Uterus (tissue), 4 donors: ENCODE data around the gene CXXC1. TPM values are rescaled to one million over a fixed set of nuclear protein-coding genes. Genes with fewer than 3 reads are reported as not detected.
"Not testable (repeated sequence)": the region's sequence is repeated elsewhere in the genome, so short reads cannot be mapped to it uniquely, and the experiment has no call there.

ENCODE experiments used
- DNase-seq, 2 donors: peaks; one replicate each; pipeline ENCODE4 v3.0.0-alpha.2; 2019 to 2020
- H3K27ac ChIP-seq, 2 donors: fragments of 200-600 bp; sonication (generic); 1 replicate in 1 of 2; 2 replicates in 1 of 2; pipeline ENCODE4 v1.5.1; 2016 to 2018
- H3K27me3 ChIP-seq, 2 donors: fragments of 200-600 bp; sonication (generic); one replicate each; pipeline ENCODE4 v1.5.1; 2018 to 2019; ENCODE audit warnings: control low read depth in 1 of 2
- H3K36me3 ChIP-seq, 2 donors: fragments of 200-600 bp; sonication (generic); one replicate each; pipeline ENCODE4 v1.5.1; 2019; ENCODE audit warnings: control low read depth in 1 of 2
- H3K4me1 ChIP-seq, 2 donors: fragments of 200-600 bp; sonication (generic); one replicate each; pipeline ENCODE4 v1.5.1; 2018 to 2019; ENCODE audit warnings: control low read depth in 1 of 2
- H3K4me3 ChIP-seq, 2 donors: fragments of 200-600 bp; sonication (generic); 1 replicate in 1 of 2; 2 replicates in 1 of 2; pipeline ENCODE4 v1.5.1; 2018 to 2019; ENCODE audit warnings: mild to moderate bottlenecking in 1 of 2
- H3K9me3 ChIP-seq, 2 donors: fragments of 200-600 bp; sonication (generic); one replicate each; pipeline ENCODE4 v1.5.1; 2019; ENCODE audit warnings: control low read depth in 1 of 2
- CTCF ChIP-seq, 4 experiments: fragments of 200-600 bp in 2 of 4; fragments of 450-650 bp in 2 of 4; sonication (generic) in 2 of 4; IDR thresholded peaks; one replicate each; pipeline ENCODE4 v1.5.1; 2016 to 2019; ENCODE audit warnings: antibody characterized with exemption in 4 of 4, mild to moderate bottlenecking in 2 of 4, moderate library complexity in 1 of 4
- POLR2A ChIP-seq, 2 donors: fragments of 450-650 bp; IDR thresholded peaks; one replicate each; pipeline ENCODE4 v1.6.1; 2016; ENCODE audit warnings: antibody characterized with exemption in 2 of 2, mild to moderate bottlenecking in 1 of 2, moderate library complexity in 1 of 2
- intact Hi-C: fragments of 100-400 bp; cut with DNase I; formaldehyde crosslinking; loops from one replicate; pipeline ENCODE4 v1.15.1; 2023; ENCODE audit warnings: low total_unique reads
- total RNA-seq, 4 donors: library from RNA; depleted of rRNA in 3 of 4; stranded (reverse); fragments of >200 nt in 3 of 4; gene quantifications; one replicate each; pipeline versions ENCODE4 v1.1.0 to v1.2.4, GENCODE V29; 2014 to 2023
- donor health status: DM: yes; HTN: yes; CAD: no.

CXXC1 gene
- total RNA-seq, 4 donors from 2014 or later = 54.1 to 85.1 (median 70.4) TPM

DNA sequence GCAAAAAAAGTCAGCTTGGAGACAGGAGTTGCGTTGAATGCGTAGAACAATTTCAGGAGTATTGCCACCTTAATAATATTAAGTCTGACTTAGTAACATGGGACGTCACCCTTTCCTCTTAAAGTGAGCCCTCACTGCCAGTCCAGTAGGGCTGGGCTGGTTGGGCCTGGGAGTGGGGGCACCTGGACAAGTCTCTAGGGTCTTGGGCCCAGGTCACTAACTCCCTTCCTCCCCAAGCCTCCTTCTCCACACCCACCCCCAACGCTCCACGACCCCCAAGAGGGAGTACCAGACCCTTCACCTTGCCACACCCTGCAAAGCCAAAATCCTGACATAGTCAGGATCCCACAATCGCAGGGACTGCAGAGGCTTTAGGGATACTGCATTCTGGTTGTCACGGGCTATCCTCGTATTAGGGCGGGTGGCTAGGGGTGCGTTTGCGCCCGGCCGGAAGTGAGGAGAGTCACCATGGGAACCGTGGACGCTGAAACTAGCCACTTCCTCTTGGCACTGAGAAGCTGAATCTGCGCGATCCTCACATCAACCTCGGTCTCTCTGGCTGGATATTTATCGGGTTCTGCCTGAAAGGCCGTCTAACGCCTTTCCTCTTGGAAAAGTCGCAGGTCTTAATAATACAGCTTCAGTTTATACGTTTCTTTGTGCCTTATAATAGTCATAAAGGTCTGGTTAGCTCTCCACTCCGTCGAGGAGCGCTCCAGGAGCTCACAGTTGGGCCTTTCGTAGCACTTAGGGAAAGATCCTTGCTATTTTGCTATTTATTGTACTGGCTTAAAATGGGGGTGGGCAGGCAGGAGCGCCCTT, 10.3 kb upstream of the CXXC1 start:
- Histone ChIP-seq H3K27ac (no peak overlapping the region), H3K27me3 (peaks cover 0 to 6% of the 10 kb centered on the region in 2 donors), H3K4me3 (peak overlapping the region; percentile 13 to 40), H3K36me3 (no peaks in the 10 kb centered on the region), H3K4me1 (peaks cover 0 to 3% of the 10 kb centered on the region in 2 donors), H3K9me3 (no peaks in the 10 kb centered on the region)
- intact Hi-C loops = no loop called here
- no peak for TF ChIP-seq CTCF (IDR thresholded peaks at IDR 0.05)
- no peak for TF ChIP-seq POLR2A (IDR thresholded peaks at IDR 0.05)
- DNase-seq = peak; percentile 56 to 57

DNA sequence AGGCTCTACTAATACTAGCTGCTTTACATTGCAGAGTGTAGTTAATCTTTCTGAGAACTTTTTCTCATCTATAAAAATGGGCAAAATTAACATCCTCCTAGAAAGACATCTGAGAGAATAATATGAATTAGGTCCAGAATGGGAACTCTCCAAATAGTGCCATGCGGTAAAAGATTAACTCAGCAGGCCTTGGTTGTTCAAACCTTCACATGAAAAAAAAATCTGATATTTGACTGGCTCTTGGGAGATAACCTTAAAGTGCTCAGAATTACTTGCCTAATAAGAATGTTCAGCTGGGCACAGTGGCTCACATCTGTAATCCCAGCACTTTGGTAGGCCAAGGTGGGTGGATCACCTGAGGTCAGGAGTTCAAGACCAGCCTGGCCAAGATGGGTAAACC, 5.5 kb upstream of the CXXC1 start:
- TF ChIP-seq CTCF (IDR thresholded peaks at IDR 0.05) (no peak), POLR2A (IDR thresholded peaks at IDR 0.05) (no peak)
- intact Hi-C loops = no loop called here
- no peaks in the 10 kb centered on the region for H3K36me3 ChIP-seq
- no peak overlapping the region for H3K27ac ChIP-seq
- no peak overlapping the region for H3K4me3 ChIP-seq
- no peak for DNase-seq
- H3K4me1 ChIP-seq = no peaks in the 10 kb centered on the region
- H3K27me3 ChIP-seq = no peaks in the 10 kb centered on the region
- no peaks in the 10 kb centered on the region for H3K9me3 ChIP-seq

DNA sequence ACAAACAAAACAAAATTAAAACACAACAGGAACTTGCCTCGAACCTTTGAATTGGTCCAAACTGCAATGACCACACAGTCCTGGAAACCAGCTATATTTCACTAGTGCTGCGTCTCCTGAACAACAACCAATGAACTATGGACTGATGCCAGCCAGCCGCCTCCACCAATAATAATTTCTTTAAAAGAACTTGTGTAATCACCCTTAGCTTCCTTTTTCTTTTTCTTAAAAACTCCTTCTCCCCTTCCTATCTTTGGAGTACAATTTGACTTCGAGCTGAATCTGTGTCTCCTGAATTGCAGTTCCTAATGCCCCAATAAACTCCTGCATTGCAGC, 1.6 kb upstream of the CXXC1 start:
- no peak for DNase-seq
- Histone ChIP-seq H3K36me3 (no peaks in the 10 kb centered on the region), H3K4me3 (no peak overlapping the region), H3K9me3 (no peaks in the 10 kb centered on the region), H3K27ac (no peak overlapping the region), H3K27me3 (no peaks in the 10 kb centered on the region), H3K4me1 (no peaks in the 10 kb centered on the region)
- no peak for TF ChIP-seq POLR2A (IDR thresholded peaks at IDR 0.05)
- TF ChIP-seq CTCF (IDR thresholded peaks at IDR 0.05) = no peak
- intact Hi-C loops = no loop called here

DNA sequence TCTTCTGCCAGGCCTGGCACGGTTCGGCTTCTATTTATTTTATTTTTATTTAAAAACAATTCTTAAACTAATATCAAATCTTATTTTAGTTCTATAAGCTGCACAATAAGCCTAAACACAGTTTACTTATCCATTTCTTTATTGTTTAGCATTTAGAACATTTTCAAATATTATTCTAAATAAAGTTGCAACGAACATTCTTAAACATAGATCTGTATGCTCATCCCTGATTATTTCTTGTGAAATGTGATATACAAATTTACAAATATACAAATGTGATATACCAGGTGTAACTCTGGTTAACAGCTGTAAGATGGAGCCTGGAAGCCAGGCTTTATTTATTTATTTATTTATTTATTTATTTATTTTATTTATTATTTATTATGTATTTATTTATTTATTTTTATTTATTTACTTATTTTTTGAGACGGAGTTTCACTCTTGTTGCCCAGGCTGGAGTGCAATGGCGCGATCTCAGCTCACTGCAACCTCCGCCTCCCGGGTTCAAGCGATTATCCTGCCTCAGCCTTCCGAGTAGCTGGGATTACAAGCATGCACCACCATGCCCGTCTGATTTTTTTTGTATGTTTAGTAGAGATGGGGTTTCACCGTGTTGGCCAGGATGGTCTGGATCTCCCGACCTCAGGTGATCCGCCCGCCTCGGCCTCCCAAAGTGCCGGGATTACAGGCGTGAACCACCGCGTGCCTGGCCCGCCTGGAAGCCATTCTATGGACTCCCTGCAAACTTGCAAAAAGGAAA, 1.0 kb upstream of the CXXC1 start:
- DNase-seq, intact Hi-C loops, H3K36me3 ChIP-seq, H3K27me3 ChIP-seq, H3K9me3 ChIP-seq, H3K4me1 ChIP-seq: not testable (repeated sequence)
- Histone ChIP-seq H3K27ac (peak overlapping the region; percentile 83 to 90), H3K4me3 (peak overlapping the region; percentile 72 to 75)

DNA sequence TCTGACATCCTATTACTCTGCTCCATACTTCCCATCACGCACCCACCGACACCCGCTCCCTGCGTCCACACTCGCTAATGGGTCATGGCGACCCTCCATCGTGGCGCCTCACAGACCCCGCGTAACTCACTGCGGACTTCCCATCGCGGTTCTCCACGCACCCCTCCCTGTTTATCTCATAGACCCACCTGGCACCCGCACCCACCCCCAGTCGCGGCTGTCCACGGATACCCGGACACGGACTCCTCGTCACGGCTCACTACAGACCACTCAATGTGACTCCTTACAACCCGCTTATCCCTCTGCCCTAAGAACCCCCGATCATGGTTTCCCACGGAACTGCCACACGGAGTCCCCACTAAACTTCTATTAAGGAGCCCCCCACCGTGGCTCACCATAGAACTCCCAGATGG, 458 bp downstream of the CXXC1 start:
- H3K4me3 ChIP-seq = peak overlapping the region; percentile 72 to 75
- intact Hi-C loops = no loop called here
- no peaks in the 10 kb centered on the region for H3K36me3 ChIP-seq
- no peaks in the 10 kb centered on the region for H3K9me3 ChIP-seq
- peak overlapping the region; percentile 83 to 90 for H3K27ac ChIP-seq
- H3K4me1 ChIP-seq = peaks cover 0 to 1% of the 10 kb centered on the region in 2 donors
- TF ChIP-seq CTCF (IDR thresholded peaks at IDR 0.05) (no peak), POLR2A (IDR thresholded peaks at IDR 0.05) (no peak)
- H3K27me3 ChIP-seq = no peaks in the 10 kb centered on the region
- DNase-seq = peak in 1 of 2 donors; percentile 43
